Erythroblast (primary cell): ENCODE measurements around the gene USP3.
"Not testable (repeated sequence)": the region's sequence is repeated elsewhere in the genome, so short reads cannot be mapped to it uniquely, and the experiment has no call there.

Experiments
- DNase-seq, 2 experiments: peaks; one replicate each; lab custom pipeline; 2025; lab: John Stamatoyannopoulos, UW
- GATA1 ChIP-seq: IDR thresholded peaks from 2 replicates; pipeline ENCODE4 v1.6.1; 2011; ENCODE audit warnings: low read depth, mild to moderate bottlenecking, control low read depth, low read length, moderate library complexity
- POLR2A ChIP-seq: IDR thresholded peaks from 2 replicates; pipeline ENCODE4 v1.6.1; 2011; ENCODE audit warnings: mild to moderate bottlenecking, low read length

USP3 gene

DNA sequence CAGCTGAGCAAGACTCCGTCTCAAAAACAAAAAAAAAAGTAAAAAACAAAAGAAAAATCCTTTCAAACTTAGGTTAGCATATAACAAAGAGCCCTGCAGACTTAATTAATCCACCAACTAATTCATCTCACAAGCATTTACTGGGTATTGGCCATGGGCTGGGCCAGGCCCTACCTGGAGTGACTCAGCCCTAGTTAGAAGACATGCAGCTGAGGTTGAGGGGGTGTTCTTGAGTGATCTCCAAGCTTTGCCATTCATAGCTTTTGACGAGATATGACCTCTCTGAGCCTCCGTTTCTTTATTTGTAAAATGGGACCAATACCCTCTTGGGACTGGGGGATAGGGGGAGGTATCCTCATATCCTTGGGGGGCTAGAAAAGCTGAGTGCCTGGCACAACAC, 100.6 kb downstream of the USP3 start:
- TF ChIP-seq GATA1 (no peak), POLR2A (no peak)
- DNase-seq, result no peak

- no peak for TF ChIP-seq GATA1
- no peak for DNase-seq
Measured at GRCh38 chr15:63605816-63606215, 101.4 kb downstream of the USP3 start.

- no peak for DNase-seq
Measured at GRCh38 chr15:63606308-63606707, 101.9 kb downstream of the USP3 start.

GRCh38 chr15:63608989-63609388, 104.6 kb downstream of the USP3 start:
- DNase-seq, result no peak
- TF ChIP-seq POLR2A (no peak), GATA1 (no peak)

More at GRCh38 chr15:63606308-63606707, 101.9 kb downstream of the USP3 start:
- TF ChIP-seq GATA1 (no peak), POLR2A (no peak)

- DNase-seq, result no peak
- TF ChIP-seq POLR2A, result no peak
- TF ChIP-seq GATA1, result no peak
Measured at GRCh38 chr15:63609448-63609847, 105.1 kb downstream of the USP3 start.

GRCh38 chr15:63610209-63610841, 105.9 kb downstream of the USP3 start:
- peak; percentile 81 to 87 for DNase-seq
- TF ChIP-seq GATA1 (no peak), POLR2A (no peak)

- TF ChIP-seq POLR2A (no peak), GATA1 (no peak)
- no peak for DNase-seq
Measured at GRCh38 chr15:63611177-63611576, 106.8 kb downstream of the USP3 start.

DNA sequence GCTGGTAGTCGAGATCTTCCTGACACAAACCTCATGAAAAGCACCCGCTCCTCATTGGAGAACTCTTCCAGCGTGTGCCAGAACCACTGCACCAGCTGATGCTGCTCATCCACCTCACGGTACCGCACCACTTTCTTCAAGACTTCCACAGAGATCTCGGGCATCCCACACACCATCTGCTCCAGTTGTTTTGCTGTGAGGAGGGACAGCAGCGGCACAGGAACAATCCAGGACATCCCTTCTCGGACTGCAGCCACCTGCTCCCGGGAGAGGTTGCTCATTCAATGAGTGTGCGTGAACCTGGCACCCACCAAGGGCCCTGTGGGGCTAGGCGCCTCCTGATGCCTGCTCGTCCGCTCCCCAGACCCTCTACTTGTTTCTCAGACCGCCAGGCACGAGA, 107.9 kb downstream of the USP3 start:
- no peak for DNase-seq
- TF ChIP-seq POLR2A (no peak), GATA1 (no peak)

DNA sequence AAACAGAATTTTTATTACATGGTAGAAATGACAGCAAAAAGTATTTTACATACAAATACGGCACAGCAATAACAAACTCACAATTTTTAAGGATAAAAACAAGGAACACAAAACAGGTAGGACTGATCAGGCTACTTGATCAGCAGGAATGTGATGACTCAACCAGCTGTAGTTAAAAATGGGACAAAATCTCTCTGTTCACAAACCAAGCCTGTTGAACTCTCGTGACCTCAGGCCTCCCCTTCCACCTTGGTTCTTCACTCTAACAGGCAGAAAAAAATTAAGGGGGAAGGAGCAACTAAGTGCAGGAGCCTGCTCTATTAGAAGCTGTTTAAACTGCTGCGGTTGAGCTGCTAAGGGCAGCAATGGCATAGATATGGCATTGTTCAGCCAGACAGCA, 111.5 kb downstream of the USP3 start:
- no peak for TF ChIP-seq POLR2A
- no peak for TF ChIP-seq GATA1
- no peak for DNase-seq

GRCh38 chr15:63617147-63617546, 112.8 kb downstream of the USP3 start:
- DNase-seq, result not testable (repeated sequence)

- not testable (repeated sequence) for DNase-seq
Measured at GRCh38 chr15:63617627-63618026, 113.2 kb downstream of the USP3 start.

DNA sequence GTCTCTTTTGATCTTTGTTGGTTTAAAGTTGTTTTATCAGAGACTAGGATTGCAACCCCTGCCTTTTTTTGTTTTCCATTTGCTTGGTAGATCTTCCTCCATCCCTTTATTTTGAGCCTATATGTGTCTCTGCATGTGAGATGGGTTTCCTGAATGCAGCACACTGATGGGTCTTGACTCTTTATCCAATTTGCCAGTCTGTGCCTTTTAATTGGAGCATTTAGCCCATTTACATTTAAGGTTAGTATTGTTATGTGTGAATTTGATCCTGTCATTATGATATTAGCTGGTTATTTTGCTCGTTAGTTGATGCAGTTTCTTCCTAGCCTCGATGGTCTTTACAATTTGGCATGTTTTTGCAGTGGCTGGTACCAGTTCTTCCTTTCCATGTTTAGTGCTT, 116.4 kb downstream of the USP3 start:
- DNase-seq, result not testable (repeated sequence)

- no peak for DNase-seq
- TF ChIP-seq GATA1 (no peak), POLR2A (no peak)
Measured at GRCh38 chr15:63623232-63623969, 119.0 kb downstream of the USP3 start.

DNA sequence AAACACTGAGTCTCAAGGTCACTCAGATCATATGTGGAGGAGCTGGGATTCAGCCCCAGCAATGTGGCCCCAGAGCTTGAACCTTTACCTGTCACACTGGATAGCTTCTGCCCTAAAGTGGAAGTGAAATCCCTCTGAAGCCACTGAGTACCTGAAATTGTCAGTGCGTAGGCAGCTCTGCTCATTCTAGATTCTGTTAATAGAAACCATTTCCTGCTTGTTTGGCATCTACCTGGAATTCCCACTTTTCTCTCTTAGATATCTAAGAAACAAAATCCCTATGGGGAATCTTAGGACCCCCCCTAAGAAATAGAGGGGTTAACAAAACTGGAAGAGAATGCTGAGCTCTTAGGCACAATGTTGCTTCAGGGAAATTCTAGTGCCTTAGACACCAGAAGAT, 122.6 kb downstream of the USP3 start:
- TF ChIP-seq GATA1, result no peak
- TF ChIP-seq POLR2A, result no peak
- DNase-seq, result no peak
